Stomach (tissue), 9 donors: ENCODE measurements around the gene ABCC5. TPM values are rescaled to one million over a fixed set of nuclear protein-coding genes. Genes with fewer than 3 reads are reported as not detected.
A peak's percentile ranks its signal among the peaks of the same experiment; 100 is the strongest.

Experiments used
- DNase-seq, 2 donors: peaks; one replicate each; pipeline versions ENCODE4 v3.0.0 to v3.0.0-alpha.2; 2013 to 2019
- H3K27ac ChIP-seq, 5 donors: fragments of 200-600 bp in 4 of 5; sonication (generic) in 4 of 5; one replicate each; pipeline ENCODE4 v1.5.1; 2013 to 2019; ENCODE audit warnings: mild to moderate bottlenecking in 1 of 5, moderate library complexity in 1 of 5
- H3K27me3 ChIP-seq, 3 donors: fragments of 200-600 bp; sonication (generic); one replicate each; pipeline ENCODE4 v1.5.1; 2017 to 2019; ENCODE audit warnings: mixed run types in 1 of 3
- H3K36me3 ChIP-seq, 4 donors: fragments of 200-600 bp; sonication (generic); 1 replicate in 3 of 4; 2 replicates in 1 of 4; pipeline ENCODE4 v1.5.1; 2016 to 2019
- H3K4me1 ChIP-seq, 4 donors: fragments of 200-600 bp; sonication (generic); one replicate each; pipeline ENCODE4 v1.5.1; 2016 to 2019
- H3K4me3 ChIP-seq, 4 donors: fragments of 200-600 bp; sonication (generic) in 3 of 4; one replicate each; pipeline ENCODE4 v1.5.1; 2016 to 2019; ENCODE audit warnings: mild to moderate bottlenecking in 1 of 4
- H3K9me3 ChIP-seq, 4 donors: fragments of 200-600 bp; sonication (generic); one replicate each; pipeline ENCODE4 v1.5.1; 2016 to 2019
- EP300 ChIP-seq: sonication (generic); formaldehyde crosslinking; IDR thresholded peaks from one replicate; pipeline ENCODE4 v1.6.1; 2017; ENCODE audit warnings: antibody characterized with exemption
- POLR2A ChIP-seq, 4 donors: fragments of 450-650 bp; IDR thresholded peaks; one replicate each; pipeline ENCODE4 v1.6.1; 2016; ENCODE audit warnings: antibody characterized with exemption in 4 of 4, control low read depth in 2 of 4, mild to moderate bottlenecking in 1 of 4, moderate library complexity in 1 of 4
- POLR2AphosphoS5 ChIP-seq, 3 donors: sonication (generic); formaldehyde crosslinking; IDR thresholded peaks; one replicate each; pipeline ENCODE4 v1.6.1; 2016; ENCODE audit warnings: antibody characterized with exemption in 3 of 3
- WGBS, 5 donors: extraction: QIAGEN DNeasy Blood & Tissue Kit in 3 of 5; methylation state at CpG; one replicate each; pipeline versions ENCODE4 v1.1.5 to v1.1.7; 2013 to 2018; 5-methylcytosine and 5-hydroxymethylcytosine counted together
- intact Hi-C: fragments of 100-400 bp; cut with DNase I; formaldehyde crosslinking; loops from one replicate; pipeline ENCODE4 v1.15.1; 2023; ENCODE audit warnings: low total_unique reads
- polyA plus RNA-seq, 3 donors: library from polyadenylated mRNA; stranded (reverse); fragments of 200-250 nt; gene quantifications; one replicate each; pipeline ENCODE4 v1.2.3, GENCODE V29; 2013
- total RNA-seq, 5 donors: library from RNA; depleted of rRNA; stranded (reverse); fragments of >200 nt; gene quantifications; one replicate each; pipeline versions ENCODE4 v1.1.0 to v1.2.3, GENCODE V29; 2014 to 2016
- TF ChIP-seq, protein P1 (sequence below), 7 experiments: fragments of 450-650 bp in 4 of 7; fragments of 200-600 bp in 3 of 7; sonication (generic) in 3 of 7; IDR thresholded peaks; one replicate each; pipeline ENCODE4 v1.5.1; 2016 to 2019; ENCODE audit warnings: antibody characterized with exemption in 7 of 7, control low read depth in 2 of 7, mild to moderate bottlenecking in 1 of 7
- donor health status: healthy with polysubstance abuse.
- donor health status: Bipolar disorder and iron deficiency.
- donor health status: healthy.

ABCC5 gene
- total and polyA plus RNA-seq, 8 donors: 16.6 to 241 (median 78.3) TPM

DNA sequence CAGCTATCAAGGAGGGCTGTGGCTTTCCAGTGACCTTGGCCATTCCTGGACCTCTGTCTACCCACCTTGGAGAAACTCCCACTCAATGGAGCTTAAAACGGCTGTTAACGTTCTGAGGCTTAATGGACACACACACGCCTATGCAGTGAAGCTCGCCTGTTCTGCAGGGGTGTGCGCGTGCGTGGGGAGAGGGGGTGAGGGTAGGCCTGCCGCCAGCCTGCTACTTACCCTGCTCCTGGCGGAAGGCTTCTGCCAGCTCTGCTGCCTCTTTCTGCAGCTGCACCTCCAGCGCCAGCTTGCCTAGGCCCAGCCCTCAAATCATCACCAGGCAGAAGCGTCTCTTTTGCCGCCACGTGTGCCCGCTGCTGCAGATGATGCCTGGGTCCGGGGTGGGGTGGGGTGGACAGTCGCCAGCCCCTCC is 109.8 kb downstream of the ABCC5 start:
- no peak overlapping the region for H3K4me3 ChIP-seq
- intact Hi-C loops: loop anchor here (5.0 kb wide), 1 partner anchor 104 kb away; no protein-coding TSS in a partner anchor
- 80 to 89% (median 88%) methylated on average over 16 of the region's 16 CpGs for WGBS, 5 donors
- H3K27me3 ChIP-seq: peaks cover 0 to 6% (median 0%) of the 10 kb centered on the region in 3 donors
- H3K27ac ChIP-seq: no peak overlapping the region
- no peaks in the 10 kb centered on the region for H3K36me3 ChIP-seq
- DNase-seq: no peak
- no peaks in the 10 kb centered on the region for H3K9me3 ChIP-seq
- peaks cover 0 to 3% (median 0%) of the 10 kb centered on the region in 4 donors for H3K4me1 ChIP-seq
- TF ChIP-seq, protein P1, sequence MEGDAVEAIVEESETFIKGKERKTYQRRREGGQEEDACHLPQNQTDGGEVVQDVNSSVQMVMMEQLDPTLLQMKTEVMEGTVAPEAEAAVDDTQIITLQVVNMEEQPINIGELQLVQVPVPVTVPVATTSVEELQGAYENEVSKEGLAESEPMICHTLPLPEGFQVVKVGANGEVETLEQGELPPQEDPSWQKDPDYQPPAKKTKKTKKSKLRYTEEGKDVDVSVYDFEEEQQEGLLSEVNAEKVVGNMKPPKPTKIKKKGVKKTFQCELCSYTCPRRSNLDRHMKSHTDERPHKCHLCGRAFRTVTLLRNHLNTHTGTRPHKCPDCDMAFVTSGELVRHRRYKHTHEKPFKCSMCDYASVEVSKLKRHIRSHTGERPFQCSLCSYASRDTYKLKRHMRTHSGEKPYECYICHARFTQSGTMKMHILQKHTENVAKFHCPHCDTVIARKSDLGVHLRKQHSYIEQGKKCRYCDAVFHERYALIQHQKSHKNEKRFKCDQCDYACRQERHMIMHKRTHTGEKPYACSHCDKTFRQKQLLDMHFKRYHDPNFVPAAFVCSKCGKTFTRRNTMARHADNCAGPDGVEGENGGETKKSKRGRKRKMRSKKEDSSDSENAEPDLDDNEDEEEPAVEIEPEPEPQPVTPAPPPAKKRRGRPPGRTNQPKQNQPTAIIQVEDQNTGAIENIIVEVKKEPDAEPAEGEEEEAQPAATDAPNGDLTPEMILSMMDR (IDR thresholded peaks at IDR 0.05): no peak
- TF ChIP-seq POLR2A (IDR thresholded peaks at IDR 0.05): no peak
- TF ChIP-seq EP300: no peak
- no peak for TF ChIP-seq POLR2AphosphoS5 (IDR thresholded peaks at IDR 0.05)

DNA sequence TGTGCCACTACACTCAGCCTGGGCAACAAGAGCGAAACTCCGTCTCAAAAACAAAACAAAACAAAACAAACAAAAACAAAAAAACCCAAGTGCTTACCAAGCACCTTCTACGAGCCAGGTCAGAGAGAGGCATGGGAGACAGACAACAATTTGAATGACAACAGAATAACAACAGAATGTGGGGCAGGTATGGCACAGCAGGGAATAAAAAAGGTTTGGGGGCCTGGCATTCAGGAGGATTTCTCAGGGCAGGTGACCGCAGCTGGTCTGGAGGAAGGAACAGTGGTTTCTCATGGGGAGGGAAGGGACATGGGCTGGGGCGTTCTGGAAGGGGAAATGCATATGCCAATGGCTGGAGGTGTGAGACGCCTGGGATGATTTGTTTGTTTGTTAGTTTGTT is 110.5 kb downstream of the ABCC5 start:
- no peaks in the 10 kb centered on the region for H3K4me1 ChIP-seq
- WGBS, 5 donors: 66 to 78% (median 71%) methylated on average over 6 of the region's 6 CpGs
- TF ChIP-seq, protein P1 (IDR thresholded peaks at IDR 0.05): no peak
- TF ChIP-seq POLR2AphosphoS5 (IDR thresholded peaks at IDR 0.05): no peak
- TF ChIP-seq EP300: no peak
- H3K36me3 ChIP-seq: no peaks in the 10 kb centered on the region
- H3K27ac ChIP-seq: no peak overlapping the region
- H3K27me3 ChIP-seq: peaks cover 0 to 6% (median 0%) of the 10 kb centered on the region in 3 donors
- intact Hi-C loops: loop anchor here (5.0 kb wide), 1 partner anchor 105 kb away; no protein-coding TSS in a partner anchor
- no peak for DNase-seq
- H3K9me3 ChIP-seq: no peaks in the 10 kb centered on the region
- H3K4me3 ChIP-seq: no peak overlapping the region

DNA sequence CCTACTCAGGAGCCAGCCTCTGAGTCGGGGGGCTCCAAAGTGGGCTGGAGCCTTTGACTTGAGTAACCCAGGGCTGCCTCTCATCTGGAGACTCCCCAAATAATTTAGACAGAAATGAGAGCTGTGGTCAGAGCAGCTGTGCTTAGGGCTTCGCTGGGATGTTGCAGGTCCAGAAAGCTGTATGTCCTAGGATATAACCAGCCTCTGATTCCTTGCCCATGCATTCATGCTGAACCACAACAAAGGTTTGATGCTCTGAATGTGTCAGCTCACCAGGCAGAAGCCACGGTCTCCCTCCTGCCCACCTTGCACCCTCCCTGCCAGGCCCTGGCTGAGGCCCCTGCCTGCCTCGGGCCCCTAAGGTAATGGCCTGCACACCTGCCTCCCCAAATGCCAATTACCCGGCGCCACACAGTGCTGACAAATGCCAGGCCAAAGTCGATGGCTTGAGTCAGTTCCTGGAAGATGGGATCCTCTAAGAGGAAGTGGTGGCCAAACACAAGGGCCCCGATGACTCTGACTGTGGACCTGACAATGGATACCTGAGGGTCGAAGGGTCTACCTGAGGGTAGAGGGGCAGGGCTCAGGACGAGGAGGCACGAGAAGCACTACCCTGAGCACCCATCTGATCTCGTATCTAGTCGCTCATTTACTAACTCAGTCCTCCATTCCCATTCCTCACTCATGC is 111.3 kb downstream of the ABCC5 start:
- Histone ChIP-seq H3K9me3 (no peaks in the 10 kb centered on the region), H3K27ac (no peak overlapping the region), H3K4me1 (no peaks in the 10 kb centered on the region), H3K36me3 (no peaks in the 10 kb centered on the region), H3K4me3 (no peak overlapping the region), H3K27me3 (peaks cover 0 to 6% (median 0%) of the 10 kb centered on the region in 3 donors)
- intact Hi-C loops: loop anchor here (5.0 kb wide), 1 partner anchor 106 kb away; no protein-coding TSS in a partner anchor
- TF ChIP-seq EP300: no peak
- TF ChIP-seq POLR2A (IDR thresholded peaks at IDR 0.05): no peak
- TF ChIP-seq, protein P1 (IDR thresholded peaks at IDR 0.05): no peak
- 73 to 87% (median 79%) methylated on average over 11 to 13 of the region's 13 CpGs for WGBS, 5 donors
- DNase-seq: no peak

DNA sequence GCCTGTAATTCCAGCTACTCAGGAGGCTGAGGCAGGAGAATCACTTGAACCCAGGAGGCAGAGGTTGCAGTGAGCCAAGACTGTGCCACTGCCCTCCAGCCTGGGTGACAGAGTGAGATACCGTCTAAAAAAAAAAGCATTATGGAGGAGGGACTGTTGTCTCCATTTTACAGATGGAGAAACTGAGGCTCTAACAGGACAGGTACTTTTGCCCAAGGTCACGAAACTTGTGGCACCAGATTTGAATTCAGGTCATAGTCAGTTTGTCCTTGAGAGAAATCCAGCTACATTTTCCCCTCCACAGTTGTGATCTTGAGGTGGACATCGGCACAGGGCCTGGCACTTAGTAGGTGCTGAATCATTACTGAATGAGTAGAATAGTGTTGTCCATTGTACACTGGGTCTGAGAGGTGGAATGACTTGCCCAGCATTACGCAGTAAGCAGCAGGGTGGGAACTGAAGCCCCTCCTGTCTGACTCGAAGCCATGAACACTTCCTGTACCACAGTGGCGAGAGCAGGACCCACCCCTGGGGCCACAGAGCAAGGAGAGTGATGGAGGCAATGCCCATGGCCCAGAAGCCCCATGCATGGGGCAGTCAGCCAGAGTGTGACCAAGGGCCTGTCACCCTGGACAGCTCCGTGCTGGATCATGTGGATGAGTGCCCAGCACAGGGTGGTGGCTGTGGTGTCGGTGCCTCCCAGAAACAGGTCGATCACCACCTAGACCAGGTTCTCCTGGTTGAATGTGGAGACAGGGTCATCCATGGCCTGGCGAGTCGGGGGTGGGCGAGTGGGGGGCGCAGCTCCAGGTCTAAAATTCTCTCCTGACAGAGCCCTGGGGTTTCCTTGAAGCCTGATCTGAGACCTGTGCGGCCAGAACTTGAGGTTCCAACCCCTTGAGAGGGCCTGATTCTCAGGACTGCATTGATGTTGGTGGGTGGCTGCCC is 112.6 kb downstream of the ABCC5 start:
- intact Hi-C loops: loop anchor here (5.0 kb wide), 1 partner anchor 107 kb away; no protein-coding TSS in a partner anchor
- 60 to 79% (median 74%) methylated on average over 9 to 14 of the region's 14 CpGs for WGBS, 5 donors
- DNase-seq: peak in 1 of 2 donors; percentile 45

More for the DNA sequence above, 112.6 kb downstream of the ABCC5 start:
- no peaks in the 10 kb centered on the region for H3K36me3 ChIP-seq
- H3K27me3 ChIP-seq: peaks cover 0 to 12% (median 0%) of the 10 kb centered on the region in 3 donors
- H3K4me1 ChIP-seq: no peaks in the 10 kb centered on the region
- TF ChIP-seq EP300: no peak
- no peak for TF ChIP-seq POLR2AphosphoS5 (IDR thresholded peaks at IDR 0.05)
- TF ChIP-seq, protein P1 (IDR thresholded peaks at IDR 0.05): no peak
- no peak for TF ChIP-seq POLR2A (IDR thresholded peaks at IDR 0.05)
- no peak overlapping the region for H3K27ac ChIP-seq
- H3K4me3 ChIP-seq: no peak overlapping the region
- H3K9me3 ChIP-seq: no peaks in the 10 kb centered on the region
